GM12891 (cell line): ENCODE results near the gene CLCNKA.

Experiments
- PAX5 ChIP-seq: IDR thresholded peaks from 2 replicates; pipeline ENCODE4 v1.6.1; 2011; ENCODE audit warnings: low read length, moderate library complexity, mild to moderate bottlenecking; ENCODE audit not compliant: insufficient read depth, severe bottlenecking
- POLR2A ChIP-seq: IDR thresholded peaks from 2 replicates; pipeline ENCODE4 v1.6.1; 2011; ENCODE audit warnings: low read depth, low read length, control low read depth

- TF ChIP-seq PAX5, result no peak
- no peak for TF ChIP-seq POLR2A
Measured at GRCh38 chr1:16071614-16072013, 49.8 kb downstream of the CLCNKA start.
